ENCODE results near the gene MTTP.

Gene MTTP

GRCh38 chr4:99610605-99611175 lies 36.1 kb downstream of the MTTP start:
- no peak overlapping the region for H3K9ac ChIP-seq (ENCODE audit: low read length)
- no peaks in the 10 kb centered on the region for H4K20me1 ChIP-seq (ENCODE audit: insufficient read depth, low read length)
- no peaks in the 10 kb centered on the region for H3K9me2 ChIP-seq (ENCODE audit: low read depth, low read length)
- no peaks in the 10 kb centered on the region for H3K36me3 ChIP-seq (ENCODE audit: insufficient read depth, low read length)
- H3K27ac ChIP-seq (ENCODE audit: low read depth, low read length, poor library complexity, severe bottlenecking): no peak overlapping the region
- no peaks in the 10 kb centered on the region for H3K4me1 ChIP-seq (ENCODE audit: insufficient read depth, low read length, severe bottlenecking)
- no peaks in the 10 kb centered on the region for H3K79me2 ChIP-seq (ENCODE audit: insufficient read depth, low read length)
- no peaks in the 10 kb centered on the region for H3K27me3 ChIP-seq (ENCODE audit: insufficient read depth, low read length)
- H3F3A ChIP-seq (ENCODE audit: insufficient read depth, low read length): no peaks in the 10 kb centered on the region
- H3K9me3 ChIP-seq (ENCODE audit: low read length): no peaks in the 10 kb centered on the region
- TF ChIP-seq EZH2 (IDR thresholded peaks at IDR 0.05; ENCODE audit: borderline replicate concordance, low read length) (no peak), CTCF (IDR thresholded peaks at IDR 0.05; ENCODE audit: low read length) (no peak)
- no peak overlapping the region for H3K4me3 ChIP-seq (ENCODE audit: low read depth, low read length, poor library complexity, severe bottlenecking)
- no peak overlapping the region for H3K4me2 ChIP-seq (ENCODE audit: low read length)
- no peak overlapping the region for H2AFZ ChIP-seq (ENCODE audit: low read length)

DNA sequence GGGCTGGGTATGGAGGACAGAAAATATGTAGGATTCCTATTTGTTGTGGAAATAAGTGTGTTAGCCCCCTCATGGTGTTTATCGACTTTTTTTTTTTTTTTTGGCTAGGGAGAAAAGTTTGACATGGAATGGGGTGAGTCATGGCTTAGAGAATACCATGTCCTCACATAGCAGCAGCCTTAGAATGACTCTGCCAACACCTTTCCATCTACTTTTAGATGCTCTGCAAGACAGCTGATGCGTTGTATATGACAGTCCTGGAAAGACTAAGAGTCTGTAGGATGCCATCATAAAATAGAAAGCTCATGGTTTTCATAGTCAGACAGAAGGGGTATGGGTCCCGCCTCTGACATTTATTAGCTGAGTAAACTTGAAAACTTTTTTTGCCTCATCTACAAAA lies 37.7 kb downstream of the MTTP start:
- H3K9me3 ChIP-seq (ENCODE audit: low read length): no peaks in the 10 kb centered on the region
- H3K27me3 ChIP-seq (ENCODE audit: insufficient read depth, low read length): no peaks in the 10 kb centered on the region
- no peaks in the 10 kb centered on the region for H3F3A ChIP-seq (ENCODE audit: insufficient read depth, low read length)
- no peaks in the 10 kb centered on the region for H3K4me1 ChIP-seq (ENCODE audit: insufficient read depth, low read length, severe bottlenecking)
- no peak overlapping the region for H3K9ac ChIP-seq (ENCODE audit: low read length)
- no peaks in the 10 kb centered on the region for H3K79me2 ChIP-seq (ENCODE audit: insufficient read depth, low read length)
- H2AFZ ChIP-seq (ENCODE audit: low read length): no peak overlapping the region
- no peaks in the 10 kb centered on the region for H4K20me1 ChIP-seq (ENCODE audit: insufficient read depth, low read length)
- no peaks in the 10 kb centered on the region for H3K9me2 ChIP-seq (ENCODE audit: low read depth, low read length)
- H3K4me2 ChIP-seq (ENCODE audit: low read length): no peak overlapping the region
- no peak overlapping the region for H3K4me3 ChIP-seq (ENCODE audit: low read depth, low read length, poor library complexity, severe bottlenecking)
- TF ChIP-seq EZH2 (IDR thresholded peaks at IDR 0.05; ENCODE audit: borderline replicate concordance, low read length) (no peak), CTCF (IDR thresholded peaks at IDR 0.05; ENCODE audit: low read length) (no peak)
- H3K36me3 ChIP-seq (ENCODE audit: insufficient read depth, low read length): no peaks in the 10 kb centered on the region
- no peak overlapping the region for H3K27ac ChIP-seq (ENCODE audit: low read depth, low read length, poor library complexity, severe bottlenecking)

DNA sequence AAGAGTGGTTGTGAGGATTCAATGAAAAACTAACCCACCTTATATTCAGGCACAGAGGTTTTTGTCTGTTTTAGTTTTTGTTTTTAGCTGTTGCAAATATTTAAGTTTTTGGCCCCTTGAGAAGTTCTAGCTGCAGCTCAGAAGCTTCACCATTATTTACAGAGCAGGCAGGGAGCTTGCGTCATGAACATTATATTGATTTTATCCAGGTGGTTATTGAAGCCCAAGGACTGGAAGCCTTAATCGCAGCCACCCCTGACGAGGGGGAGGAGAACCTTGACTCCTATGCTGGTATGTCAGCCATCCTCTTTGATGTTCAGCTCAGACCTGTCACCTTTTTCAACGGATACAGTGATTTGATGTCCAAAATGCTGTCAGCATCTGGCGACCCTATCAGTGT lies 38.1 kb downstream of the MTTP start:
- Histone ChIP-seq H3K9me2 (ENCODE audit: low read depth, low read length) (no peaks in the 10 kb centered on the region), H4K20me1 (ENCODE audit: insufficient read depth, low read length) (no peaks in the 10 kb centered on the region), H3K4me2 (ENCODE audit: low read length) (no peak overlapping the region), H3K27ac (ENCODE audit: low read depth, low read length, poor library complexity, severe bottlenecking) (no peak overlapping the region), H3K4me1 (ENCODE audit: insufficient read depth, low read length, severe bottlenecking) (no peaks in the 10 kb centered on the region), H3F3A (ENCODE audit: insufficient read depth, low read length) (no peaks in the 10 kb centered on the region), H3K4me3 (ENCODE audit: low read depth, low read length, poor library complexity, severe bottlenecking) (no peak overlapping the region), H3K9me3 (ENCODE audit: low read length) (no peaks in the 10 kb centered on the region), H3K27me3 (ENCODE audit: insufficient read depth, low read length) (no peaks in the 10 kb centered on the region), H3K9ac (ENCODE audit: low read length) (no peak overlapping the region), H3K79me2 (ENCODE audit: insufficient read depth, low read length) (no peaks in the 10 kb centered on the region), H3K36me3 (ENCODE audit: insufficient read depth, low read length) (no peaks in the 10 kb centered on the region), H2AFZ (ENCODE audit: low read length) (no peak overlapping the region)
- TF ChIP-seq EZH2 (IDR thresholded peaks at IDR 0.05; ENCODE audit: borderline replicate concordance, low read length) (no peak), CTCF (IDR thresholded peaks at IDR 0.05; ENCODE audit: low read length) (no peak)

Data from OCI-LY1 (cell line).